ENCODE data around the gene HOXD4. TPM values are rescaled to one million over a fixed set of nuclear protein-coding genes. Genes with fewer than 3 reads are reported as not detected.

Gene HOXD4
- total RNA-seq, 4 donors from 2014 or later = 3.8 to 17.1 (median 16.6) TPM

- Histone ChIP-seq H3K36me3 (no peaks in the 10 kb centered on the region), H3K4me3 (no peak overlapping the region), H3K27me3 (peaks cover 3 to 83% of the 10 kb centered on the region in 2 donors), H3K27ac (no peak overlapping the region), H3K9me3 (no peaks in the 10 kb centered on the region), H3K4me1 (peaks cover 0 to 36% (median 3%) of the 10 kb centered on the region in 4 donors)
- no peak for DNase-seq (ENCODE audit: low spot score in 2 of 2)
- TF ChIP-seq EP300 (IDR thresholded peaks at IDR 0.05) = no peak
- TF ChIP-seq, protein P1, sequence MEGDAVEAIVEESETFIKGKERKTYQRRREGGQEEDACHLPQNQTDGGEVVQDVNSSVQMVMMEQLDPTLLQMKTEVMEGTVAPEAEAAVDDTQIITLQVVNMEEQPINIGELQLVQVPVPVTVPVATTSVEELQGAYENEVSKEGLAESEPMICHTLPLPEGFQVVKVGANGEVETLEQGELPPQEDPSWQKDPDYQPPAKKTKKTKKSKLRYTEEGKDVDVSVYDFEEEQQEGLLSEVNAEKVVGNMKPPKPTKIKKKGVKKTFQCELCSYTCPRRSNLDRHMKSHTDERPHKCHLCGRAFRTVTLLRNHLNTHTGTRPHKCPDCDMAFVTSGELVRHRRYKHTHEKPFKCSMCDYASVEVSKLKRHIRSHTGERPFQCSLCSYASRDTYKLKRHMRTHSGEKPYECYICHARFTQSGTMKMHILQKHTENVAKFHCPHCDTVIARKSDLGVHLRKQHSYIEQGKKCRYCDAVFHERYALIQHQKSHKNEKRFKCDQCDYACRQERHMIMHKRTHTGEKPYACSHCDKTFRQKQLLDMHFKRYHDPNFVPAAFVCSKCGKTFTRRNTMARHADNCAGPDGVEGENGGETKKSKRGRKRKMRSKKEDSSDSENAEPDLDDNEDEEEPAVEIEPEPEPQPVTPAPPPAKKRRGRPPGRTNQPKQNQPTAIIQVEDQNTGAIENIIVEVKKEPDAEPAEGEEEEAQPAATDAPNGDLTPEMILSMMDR (IDR thresholded peaks at IDR 0.05) = no peak
- TF ChIP-seq POLR2A (IDR thresholded peaks at IDR 0.05) = no peak
- 44 to 55% methylated on average over 7 of the region's 7 CpGs for WGBS, 2 donors
These were observed 22.4 kb downstream of the HOXD4 start for GRCh38 chr2:176173567-176174381.

DNA sequence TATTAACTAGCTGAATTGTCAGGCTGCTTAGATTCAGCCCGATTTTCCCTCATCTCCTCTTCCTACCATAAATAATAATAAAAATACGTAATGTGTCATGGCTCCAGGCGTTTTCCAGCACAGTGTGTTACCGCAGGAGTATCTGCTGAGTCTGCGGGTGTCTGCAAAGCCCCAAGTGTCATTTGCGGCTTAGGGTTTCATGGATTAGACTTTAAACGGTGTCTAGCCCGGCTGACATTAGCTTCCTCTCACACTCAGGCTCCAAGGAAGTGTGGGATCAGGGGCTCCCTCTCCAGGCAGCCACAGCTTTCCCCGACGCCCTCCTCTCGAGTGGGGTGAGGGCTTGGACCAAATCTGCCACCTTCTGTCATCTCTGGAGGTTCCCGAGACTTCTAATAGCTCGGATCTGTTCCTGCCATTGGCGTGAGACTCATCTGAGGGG, 23.1 kb downstream of the HOXD4 start:
- Histone ChIP-seq H3K9me3 (no peaks in the 10 kb centered on the region), H3K4me3 (peak overlapping the region in 1 of 4 donors; percentile 24), H3K4me1 (peaks cover 0 to 36% (median 3%) of the 10 kb centered on the region in 4 donors), H3K27me3 (peaks cover 3 to 84% of the 10 kb centered on the region in 2 donors), H3K36me3 (no peaks in the 10 kb centered on the region), H3K27ac (peak overlapping the region in 1 of 4 donors; percentile 17)
- 28 to 35% methylated on average over 13 to 14 of the region's 14 CpGs for WGBS, 2 donors
- DNase-seq (ENCODE audit: low spot score in 2 of 2) = no peak
- TF ChIP-seq, protein P1 (IDR thresholded peaks at IDR 0.05) = no peak
- TF ChIP-seq EP300 (IDR thresholded peaks at IDR 0.05) = no peak
- no peak for TF ChIP-seq POLR2A (IDR thresholded peaks at IDR 0.05)

GRCh38 chr2:176174824-176175708, 23.7 kb downstream of the HOXD4 start:
- TF ChIP-seq, protein P1 (IDR thresholded peaks at IDR 0.05) = no peak
- TF ChIP-seq EP300 (IDR thresholded peaks at IDR 0.05) = peak in 1 of 2 donors; percentile 23
- no peak for TF ChIP-seq POLR2A (IDR thresholded peaks at IDR 0.05)
- Histone ChIP-seq H3K9me3 (no peaks in the 10 kb centered on the region), H3K27ac (peak overlapping the region in 1 of 4 donors; percentile 17), H3K27me3 (peaks cover 3 to 88% of the 10 kb centered on the region in 2 donors), H3K4me3 (peak overlapping the region in 1 of 4 donors; percentile 24), H3K36me3 (no peaks in the 10 kb centered on the region), H3K4me1 (peaks cover 0 to 36% (median 3%) of the 10 kb centered on the region in 4 donors)
- DNase-seq (ENCODE audit: low spot score in 2 of 2) = no peak
- WGBS, 2 donors = 31 to 35% methylated on average over 47 of the region's 47 CpGs

- DNase-seq (ENCODE audit: low spot score in 2 of 2) = no peak
- peaks cover 3 to 88% of the 10 kb centered on the region in 2 donors for H3K27me3 ChIP-seq
- H3K27ac ChIP-seq = no peak overlapping the region
- H3K4me1 ChIP-seq = peaks cover 0 to 36% (median 3%) of the 10 kb centered on the region in 4 donors
- no peaks in the 10 kb centered on the region for H3K9me3 ChIP-seq
- TF ChIP-seq POLR2A (IDR thresholded peaks at IDR 0.05) (no peak), EP300 (IDR thresholded peaks at IDR 0.05) (no peak)
- TF ChIP-seq, protein P1 (IDR thresholded peaks at IDR 0.05) = no peak
- no peaks in the 10 kb centered on the region for H3K36me3 ChIP-seq
- 81 to 88% methylated on average over 7 of the region's 7 CpGs for WGBS, 2 donors
- no peak overlapping the region for H3K4me3 ChIP-seq
These were observed 24.6 kb downstream of the HOXD4 start for GRCh38 chr2:176175709-176176607.
